ENCODE results near the gene CCDC70.

DNA sequence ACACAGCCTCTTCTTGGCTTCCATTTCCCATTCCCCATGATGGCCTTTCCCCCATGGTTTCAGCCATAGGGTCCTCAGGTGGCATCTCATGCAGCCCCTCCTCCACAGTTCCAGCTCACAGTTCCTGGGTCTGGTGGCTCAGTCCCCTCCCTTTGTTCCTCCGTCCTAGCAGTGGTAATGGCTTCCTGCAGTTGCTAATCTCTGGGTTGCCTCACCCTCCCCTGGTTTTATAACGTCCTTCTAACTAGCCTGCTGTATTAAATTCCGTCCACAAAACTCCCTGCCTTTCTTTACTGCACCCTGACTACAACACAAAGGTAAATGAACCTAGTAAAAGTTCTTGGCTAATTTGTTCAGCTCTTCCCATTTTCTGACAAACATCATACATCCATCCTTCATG lies 30.9 kb downstream of the CCDC70 start:
- TF ChIP-seq EP300 (conservative IDR thresholded peaks at IDR 0.05; ENCODE audit: poor library complexity, severe bottlenecking) (no peak), EZH2 (IDR thresholded peaks at IDR 0.05; ENCODE audit: borderline replicate concordance, insufficient read depth, low read length, poor library complexity, severe bottlenecking) (no peak)

Data from neural cell (in vitro differentiated cells).